Measurements from ENCODE around the gene YJEFN3.

DNA sequence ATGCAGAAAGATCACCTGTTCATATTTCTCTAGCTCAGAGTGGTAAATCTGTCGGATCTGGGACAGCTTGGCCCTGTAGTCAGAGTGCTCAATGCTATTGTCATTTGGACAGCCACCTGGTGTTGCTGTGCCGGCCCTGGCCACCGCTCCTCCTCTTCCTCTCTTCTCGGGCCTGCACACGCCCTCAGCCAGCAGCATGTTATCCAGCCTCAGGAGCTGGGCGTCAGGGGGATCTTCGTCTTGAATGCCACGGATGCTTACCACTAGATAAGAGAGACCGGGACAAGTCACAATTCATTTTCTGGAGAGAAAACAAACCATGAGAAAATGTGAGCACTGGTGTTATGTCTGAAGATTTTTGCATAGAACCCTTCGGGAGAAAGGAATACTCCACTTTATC lies 41.9 kb downstream of the YJEFN3 start:
- TF ChIP-seq FOSL1 (IDR thresholded peaks at IDR 0.05; ENCODE audit: low read depth) (no peak), SRF (IDR thresholded peaks at IDR 0.05; ENCODE audit: low read depth) (no peak), ZFX (IDR thresholded peaks at IDR 0.05) (no peak), TCF7L2 (IDR thresholded peaks at IDR 0.05; ENCODE audit: borderline replicate concordance, extremely low read depth, insufficient read depth, insufficient read length) (no peak), SIN3A (IDR thresholded peaks at IDR 0.05; ENCODE audit: low read depth) (no peak), POLR2AphosphoS5 (IDR thresholded peaks at IDR 0.05; ENCODE audit: low read depth, low read length) (no peak), EZH2 (IDR thresholded peaks at IDR 0.05) (no peak), EGR1 (IDR thresholded peaks at IDR 0.05; ENCODE audit: low read depth) (no peak), RAD21 (IDR thresholded peaks at IDR 0.05; ENCODE audit: low read depth) (no peak)
- TF ChIP-seq, protein P1, sequence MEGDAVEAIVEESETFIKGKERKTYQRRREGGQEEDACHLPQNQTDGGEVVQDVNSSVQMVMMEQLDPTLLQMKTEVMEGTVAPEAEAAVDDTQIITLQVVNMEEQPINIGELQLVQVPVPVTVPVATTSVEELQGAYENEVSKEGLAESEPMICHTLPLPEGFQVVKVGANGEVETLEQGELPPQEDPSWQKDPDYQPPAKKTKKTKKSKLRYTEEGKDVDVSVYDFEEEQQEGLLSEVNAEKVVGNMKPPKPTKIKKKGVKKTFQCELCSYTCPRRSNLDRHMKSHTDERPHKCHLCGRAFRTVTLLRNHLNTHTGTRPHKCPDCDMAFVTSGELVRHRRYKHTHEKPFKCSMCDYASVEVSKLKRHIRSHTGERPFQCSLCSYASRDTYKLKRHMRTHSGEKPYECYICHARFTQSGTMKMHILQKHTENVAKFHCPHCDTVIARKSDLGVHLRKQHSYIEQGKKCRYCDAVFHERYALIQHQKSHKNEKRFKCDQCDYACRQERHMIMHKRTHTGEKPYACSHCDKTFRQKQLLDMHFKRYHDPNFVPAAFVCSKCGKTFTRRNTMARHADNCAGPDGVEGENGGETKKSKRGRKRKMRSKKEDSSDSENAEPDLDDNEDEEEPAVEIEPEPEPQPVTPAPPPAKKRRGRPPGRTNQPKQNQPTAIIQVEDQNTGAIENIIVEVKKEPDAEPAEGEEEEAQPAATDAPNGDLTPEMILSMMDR (IDR thresholded peaks at IDR 0.05 in 2 of 3, conservative IDR thresholded peaks at IDR 0.05 in 1 of 3; ENCODE audit: borderline replicate concordance in 1 of 3, insufficient read depth in 1 of 3, low read depth in 2 of 3, low read length in 2 of 3): no peak
